Hepatocyte (in vitro differentiated cells): ENCODE results near the gene CLN3. TPM values are rescaled to one million over a fixed set of nuclear protein-coding genes. Genes with fewer than 3 reads are reported as not detected.

Experiments used
- DNase-seq: peaks from one replicate; pipeline ENCODE4 v3.0.0-alpha.2; 2016; ENCODE audit warnings: low spot score
- H2AFZ ChIP-seq: fragments of 200-600 bp; sonication (generic); 2 replicates; pipeline ENCODE4 v1.6.0; 2016; ENCODE audit warnings: antibody characterized with exemption, mild to moderate bottlenecking
- H3K27ac ChIP-seq: fragments of 200-600 bp; sonication (generic); 2 replicates; pipeline ENCODE4 v1.5.1; 2016; ENCODE audit warnings: mild to moderate bottlenecking
- H3K27me3 ChIP-seq: fragments of 200-600 bp; sonication (generic); 2 replicates; pipeline ENCODE4 v1.6.1; 2016
- H3K36me3 ChIP-seq: fragments of 200-600 bp; sonication (generic); replicated peaks from 2 replicates; pipeline ENCODE4 v1.5.1; 2016; ENCODE audit warnings: low read depth; ENCODE audit not compliant: insufficient read depth
- H3K4me1 ChIP-seq: fragments of 200-600 bp; sonication (generic); 2 replicates; pipeline ENCODE4 v1.5.1; 2016; ENCODE audit warnings: mild to moderate bottlenecking, moderate library complexity; ENCODE audit not compliant: insufficient read depth
- H3K4me2 ChIP-seq: fragments of 200-600 bp; sonication (generic); 2 replicates; pipeline ENCODE4 v1.6.0; 2016
- H3K4me3 ChIP-seq: fragments of 200-600 bp; sonication (generic); 2 replicates; pipeline ENCODE4 v1.5.1; 2016; ENCODE audit warnings: mild to moderate bottlenecking
- H3K79me2 ChIP-seq: fragments of 200-600 bp; sonication (generic); 2 replicates; pipeline ENCODE4 v1.6.0; 2017; ENCODE audit warnings: mild to moderate bottlenecking
- H3K9me2 ChIP-seq: fragments of 200-600 bp; sonication (generic); replicated peaks from 2 replicates; pipeline ENCODE4 v1.6.0; 2017; ENCODE audit warnings: mild to moderate bottlenecking; ENCODE audit not compliant: insufficient read depth
- H3K9me3 ChIP-seq: fragments of 200-600 bp; sonication (generic); 2 replicates; pipeline ENCODE4 v1.5.1; 2016; ENCODE audit warnings: low read depth, mild to moderate bottlenecking
- H4K20me1 ChIP-seq: fragments of 200-600 bp; sonication (generic); 2 replicates; pipeline ENCODE4 v1.6.0; 2016; ENCODE audit warnings: mild to moderate bottlenecking; ENCODE audit not compliant: insufficient read depth, poor library complexity, severe bottlenecking
- EZH2 ChIP-seq: fragments of 200-600 bp; sonication (generic); IDR thresholded peaks from 2 replicates; pipeline ENCODE4 v1.6.1; 2016; ENCODE audit warnings: antibody characterized with exemption, mild to moderate bottlenecking, borderline replicate concordance
- EZH2phosphoT487 ChIP-seq: fragments of 200-600 bp; sonication (generic); IDR thresholded peaks from one replicate; pipeline ENCODE4 v1.6.1; 2018; ENCODE audit warnings: antibody characterized with exemption, mild to moderate bottlenecking, low read depth, moderate library complexity; ENCODE audit not compliant: unreplicated experiment, severe bottlenecking
- WGBS: methylation state at CpG from one replicate; pipeline ENCODE4 v1.1.6; 2016; ENCODE audit warnings: low lambda C conversion rate; ENCODE audit errors: missing lambda C conversion rate; 5-methylcytosine and 5-hydroxymethylcytosine counted together
- polyA plus RNA-seq: library from polyadenylated mRNA; unstranded; fragments of >200 nt; fragmentation: Nextera tagmentation; extraction: Ambion mirVana; gene quantifications from 2 replicates; pipeline ENCODE4 v1.2.1, GENCODE V29; 2016
- total RNA-seq: library from RNA; depleted of rRNA; stranded (reverse); fragments of >200 nt; gene quantifications from 2 replicates; pipeline ENCODE4 v1.2.3, GENCODE V29; 2014
- TF ChIP-seq, protein P1 (sequence below): fragments of 200-600 bp; sonication (generic); IDR thresholded peaks from 2 replicates; pipeline ENCODE4 v1.5.1; 2016; ENCODE audit warnings: antibody characterized with exemption, mild to moderate bottlenecking; ENCODE audit not compliant: poor library complexity

The CLN3 gene
- total and polyA plus RNA-seq, 2 experiments from 2014 or later, result 43.4 to 102 TPM

DNA sequence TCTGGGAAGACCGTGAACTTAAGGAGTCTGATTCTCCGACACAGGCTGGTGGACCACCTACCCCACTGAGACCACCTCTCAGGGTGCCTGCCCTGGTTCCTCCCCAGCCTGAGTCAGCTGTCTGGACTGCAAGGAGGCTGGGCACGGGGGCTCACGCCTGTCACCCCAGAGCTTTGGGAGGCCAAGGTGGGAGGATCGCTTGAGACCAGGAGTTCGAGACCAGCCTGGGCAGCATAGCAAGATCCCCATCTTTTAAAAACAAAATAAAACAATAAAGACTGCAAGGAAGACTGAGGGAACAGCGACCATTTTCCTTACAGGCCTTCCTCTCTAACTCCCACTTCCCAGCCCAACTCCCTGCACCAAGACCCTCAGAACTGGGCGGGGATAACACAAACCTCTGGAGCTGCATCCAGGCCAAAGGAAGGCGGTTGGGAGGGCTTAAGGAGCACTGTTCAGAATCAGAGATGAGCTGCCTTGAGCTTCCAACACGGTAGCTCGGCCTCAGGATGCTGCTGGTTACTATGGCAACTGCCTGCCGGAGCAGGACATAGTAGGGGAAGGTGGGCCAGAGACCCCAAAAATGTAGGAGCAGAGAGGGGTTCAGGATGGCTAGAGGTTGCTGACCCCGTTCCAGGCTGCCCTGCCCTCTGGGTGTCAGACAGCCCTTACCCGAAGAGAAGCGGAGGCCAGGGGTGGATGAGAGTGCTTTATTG, 7.0 kb upstream of the CLN3 start:
- WGBS, result 89% methylated on average over 15 of the region's 15 CpGs
- Histone ChIP-seq H3K4me1 (no peaks in the 10 kb centered on the region), H3K27me3 (no peaks in the 10 kb centered on the region), H3K27ac (no peak overlapping the region), H3K4me3 (no peak overlapping the region), H3K4me2 (no peak overlapping the region), H2AFZ (no peak overlapping the region), H3K79me2 (no peaks in the 10 kb centered on the region), H4K20me1 (no peaks in the 10 kb centered on the region), H3K9me2 (no peaks in the 10 kb centered on the region), H3K36me3 (no peaks in the 10 kb centered on the region), H3K9me3 (no peaks in the 10 kb centered on the region)
- TF ChIP-seq, protein P1, sequence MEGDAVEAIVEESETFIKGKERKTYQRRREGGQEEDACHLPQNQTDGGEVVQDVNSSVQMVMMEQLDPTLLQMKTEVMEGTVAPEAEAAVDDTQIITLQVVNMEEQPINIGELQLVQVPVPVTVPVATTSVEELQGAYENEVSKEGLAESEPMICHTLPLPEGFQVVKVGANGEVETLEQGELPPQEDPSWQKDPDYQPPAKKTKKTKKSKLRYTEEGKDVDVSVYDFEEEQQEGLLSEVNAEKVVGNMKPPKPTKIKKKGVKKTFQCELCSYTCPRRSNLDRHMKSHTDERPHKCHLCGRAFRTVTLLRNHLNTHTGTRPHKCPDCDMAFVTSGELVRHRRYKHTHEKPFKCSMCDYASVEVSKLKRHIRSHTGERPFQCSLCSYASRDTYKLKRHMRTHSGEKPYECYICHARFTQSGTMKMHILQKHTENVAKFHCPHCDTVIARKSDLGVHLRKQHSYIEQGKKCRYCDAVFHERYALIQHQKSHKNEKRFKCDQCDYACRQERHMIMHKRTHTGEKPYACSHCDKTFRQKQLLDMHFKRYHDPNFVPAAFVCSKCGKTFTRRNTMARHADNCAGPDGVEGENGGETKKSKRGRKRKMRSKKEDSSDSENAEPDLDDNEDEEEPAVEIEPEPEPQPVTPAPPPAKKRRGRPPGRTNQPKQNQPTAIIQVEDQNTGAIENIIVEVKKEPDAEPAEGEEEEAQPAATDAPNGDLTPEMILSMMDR, result no peak
- TF ChIP-seq EZH2 (no peak), EZH2phosphoT487 (no peak)
- no peak for DNase-seq

DNA sequence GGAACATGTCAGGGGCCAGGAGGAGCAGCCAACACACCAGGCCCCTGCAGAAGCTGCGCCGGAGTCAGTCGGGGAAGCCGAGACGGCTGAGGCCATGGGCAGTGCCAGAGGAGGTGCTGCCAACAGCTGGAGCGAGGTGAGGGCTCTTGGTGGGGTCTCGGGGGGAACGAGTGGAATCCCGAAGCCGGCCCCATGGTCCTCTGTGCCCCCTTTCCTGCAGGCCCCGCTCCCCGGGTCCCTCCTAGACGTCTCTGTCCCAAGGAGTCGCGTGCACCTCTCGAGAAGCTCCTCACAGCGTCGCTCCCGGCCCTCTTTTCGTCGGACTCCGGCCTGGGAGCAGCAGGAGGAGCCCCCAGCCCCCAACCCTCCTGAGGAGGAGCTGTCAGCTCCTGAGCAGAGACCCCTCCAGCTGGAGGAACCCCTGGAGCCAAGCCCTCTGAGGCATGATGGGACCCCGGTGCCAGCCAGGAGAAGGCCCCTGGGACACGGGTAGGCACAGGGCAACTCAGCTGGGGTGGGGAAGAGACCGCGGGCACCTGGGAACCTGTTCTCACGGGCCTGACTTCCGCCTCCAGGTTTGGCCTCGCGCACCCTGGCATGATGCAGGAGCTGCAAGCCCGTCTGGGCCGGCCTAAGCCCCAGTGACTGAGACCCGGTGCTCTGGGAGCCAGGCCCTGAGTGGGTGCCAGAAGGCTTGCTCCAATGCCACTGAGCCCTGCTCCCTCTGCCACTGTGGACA, 6.2 kb upstream of the CLN3 start:
- no peak for TF ChIP-seq EZH2
- TF ChIP-seq EZH2phosphoT487, result no peak
- TF ChIP-seq, protein P1, result no peak
- no peaks in the 10 kb centered on the region for H3K9me3 ChIP-seq
- H3K27me3 ChIP-seq, result no peaks in the 10 kb centered on the region
- no peak overlapping the region for H3K4me2 ChIP-seq
- H3K4me1 ChIP-seq, result no peaks in the 10 kb centered on the region
- H3K79me2 ChIP-seq, result no peaks in the 10 kb centered on the region
- WGBS, result 89% methylated on average over 26 of the region's 33 CpGs
- H3K9me2 ChIP-seq, result no peaks in the 10 kb centered on the region
- no peak for DNase-seq
- no peak overlapping the region for H3K27ac ChIP-seq
- H2AFZ ChIP-seq, result no peak overlapping the region
- no peaks in the 10 kb centered on the region for H4K20me1 ChIP-seq
- no peaks in the 10 kb centered on the region for H3K36me3 ChIP-seq
- H3K4me3 ChIP-seq, result no peak overlapping the region

DNA sequence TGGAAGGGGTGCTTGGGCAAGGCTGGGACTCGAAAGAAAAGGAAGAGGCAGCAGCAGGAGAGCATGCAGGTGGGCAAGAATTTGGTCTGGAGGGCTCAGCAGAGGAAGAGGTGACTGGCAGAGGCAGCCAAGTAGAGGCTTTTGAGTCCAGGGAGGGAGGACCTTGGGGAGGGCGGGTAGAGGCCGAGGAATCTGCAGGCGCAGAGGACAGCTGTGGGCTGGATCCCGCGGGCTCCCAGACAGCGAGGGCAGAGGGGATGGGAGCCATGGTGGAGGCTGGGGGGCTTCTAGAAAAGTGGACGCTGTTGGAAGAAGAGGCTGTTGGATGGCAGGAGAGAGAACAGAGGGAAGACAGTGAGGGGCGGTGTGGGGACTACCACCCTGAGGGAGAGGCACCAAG, 5.5 kb upstream of the CLN3 start:
- WGBS, result 89% methylated on average over 9 of the region's 9 CpGs
- Histone ChIP-seq H3K4me2 (no peak overlapping the region), H4K20me1 (no peaks in the 10 kb centered on the region), H2AFZ (no peak overlapping the region), H3K9me3 (no peaks in the 10 kb centered on the region), H3K4me3 (no peak overlapping the region), H3K36me3 (no peaks in the 10 kb centered on the region), H3K79me2 (no peaks in the 10 kb centered on the region), H3K9me2 (no peaks in the 10 kb centered on the region), H3K27ac (no peak overlapping the region), H3K4me1 (no peaks in the 10 kb centered on the region), H3K27me3 (no peaks in the 10 kb centered on the region)
- no peak for DNase-seq
- TF ChIP-seq EZH2 (no peak), EZH2phosphoT487 (no peak)
- TF ChIP-seq, protein P1, result no peak
